ENCODE results near the gene SOX12.

GRCh38 chr20:373171-373890 lies 48.0 kb downstream of the SOX12 start:
- TF ChIP-seq CTCF (IDR thresholded peaks at IDR 0.05) (no peak), EZH2 (IDR thresholded peaks at IDR 0.05) (no peak)

Data from neural progenitor cell (in vitro differentiated cells).